ENCODE results near the gene VTI1A.

Gene VTI1A

GRCh38 chr10:112649006-112649821 is 202.2 kb downstream of the VTI1A start:
- no peak for DNase-seq

- DNase-seq = no peak
Observed at GRCh38 chr10:112649822-112650152, 202.8 kb downstream of the VTI1A start.

GRCh38 chr10:112650588-112651030 is 203.6 kb downstream of the VTI1A start:
- peak; percentile 15 for DNase-seq

GRCh38 chr10:112653215-112653614 is 206.2 kb downstream of the VTI1A start:
- no peak for DNase-seq

GRCh38 chr10:112653851-112654250 is 206.8 kb downstream of the VTI1A start:
- no peak for DNase-seq

- DNase-seq = no peak
Observed at GRCh38 chr10:112654794-112655193, 207.8 kb downstream of the VTI1A start.

GRCh38 chr10:112655722-112656121 is 208.7 kb downstream of the VTI1A start:
- no peak for DNase-seq

- DNase-seq = no peak
Observed at GRCh38 chr10:112658465-112658864, 211.4 kb downstream of the VTI1A start.

GRCh38 chr10:112658900-112659638 is 212.1 kb downstream of the VTI1A start:
- DNase-seq = no peak

- DNase-seq = peak; percentile 10
Observed at GRCh38 chr10:112663234-112664125, 216.5 kb downstream of the VTI1A start.

- DNase-seq = no peak
Observed at GRCh38 chr10:112666094-112666493, 219.1 kb downstream of the VTI1A start.

- DNase-seq = no peak
Observed at GRCh38 chr10:112669989-112670388, 223.0 kb downstream of the VTI1A start.

- DNase-seq = no peak
Observed at GRCh38 chr10:112671743-112672142, 224.7 kb downstream of the VTI1A start.

- DNase-seq = no peak
Observed at GRCh38 chr10:112672706-112673105, 225.7 kb downstream of the VTI1A start.

GRCh38 chr10:112675560-112676083 is 228.6 kb downstream of the VTI1A start:
- no peak for DNase-seq

- no peak for DNase-seq
Observed at GRCh38 chr10:112677689-112678088, 230.7 kb downstream of the VTI1A start.

- DNase-seq = no peak
Observed at GRCh38 chr10:112678581-112678980, 231.6 kb downstream of the VTI1A start.

GRCh38 chr10:112678987-112679386 is 232.0 kb downstream of the VTI1A start:
- no peak for DNase-seq

GRCh38 chr10:112679392-112679791 is 232.4 kb downstream of the VTI1A start:
- no peak for DNase-seq

- DNase-seq = no peak
Observed at GRCh38 chr10:112680586-112680985, 233.6 kb downstream of the VTI1A start.

- DNase-seq = no peak
Observed at GRCh38 chr10:112687647-112688046, 240.6 kb downstream of the VTI1A start.

- DNase-seq = no peak
Observed at GRCh38 chr10:112689327-112690072, 242.5 kb downstream of the VTI1A start.
